SU-DHL-6 (cell line): ENCODE results near the gene PDCD7.

Source experiments
- CTCF ChIP-seq: fragments of 200-600 bp; sonication (generic); IDR thresholded peaks from one replicate; pipeline ENCODE4 v1.5.1; 2017; ENCODE audit warnings: antibody characterized with exemption, mild to moderate bottlenecking, low read length, moderate library complexity; ENCODE audit not compliant: insufficient read depth, poor library complexity, severe bottlenecking
- EZH2phosphoT487 ChIP-seq: fragments of 200-600 bp; sonication (generic), shearing (Covaris generic); conservative IDR thresholded peaks from 2 replicates; pipeline ENCODE4 v1.6.1; 2018; ENCODE audit warnings: mild to moderate bottlenecking, antibody characterized with exemption, low read length, moderate library complexity, mixed read lengths

GRCh38 chr15:65076486-65077290 is 56.9 kb downstream of the PDCD7 start, which contains the start of gene KBTBD13:
- TF ChIP-seq CTCF (no peak), EZH2phosphoT487 (no peak)
